Right lobe of liver (tissue), 4 donors: ENCODE results near the gene CDCA5.

Experiments used
- CTCF ChIP-seq, 4 donors: fragments of 200-600 bp in 3 of 4; fragments of 450-650 bp in 1 of 4; IDR thresholded peaks; one replicate each; pipeline versions ENCODE4 v1.5.1 to v1.8.0; 2016 to 2022; ENCODE audit warnings: antibody characterized with exemption in 4 of 4, mild to moderate bottlenecking in 2 of 4
- POLR2A ChIP-seq: fragments of 450-650 bp; IDR thresholded peaks from one replicate; pipeline ENCODE4 v1.6.1; 2017; ENCODE audit warnings: antibody characterized with exemption, mild to moderate bottlenecking
- donor health status: DM: no; HTN: no; CAD: no.
- donor health status: DM: no; HTN: no; CAD: no.
- donor health status: DM: no; HTN: yes; CAD: no.

- TF ChIP-seq CTCF (IDR thresholded peaks at IDR 0.05) (no peak), POLR2A (no peak)
Measured at GRCh38 chr11:65066315-65066714, 17.5 kb downstream of the CDCA5 start.
